Measurements from ENCODE around the gene KRTAP23-1. TPM values are rescaled to one million over a fixed set of nuclear protein-coding genes. Genes with fewer than 3 reads are reported as not detected.

Gene KRTAP23-1
- total RNA-seq, 4 donors from 2014 or later: not detected

- DNase-seq (ENCODE audit: low spot score in 2 of 2): no peak
- WGBS, 2 donors: 52 to 59% methylated on average over 3 of the region's 3 CpGs
- H3K4me3 ChIP-seq (ENCODE audit: low read depth, poor library complexity, severe bottlenecking): no peak overlapping the region
- intact Hi-C loops (cut with DNase I; ENCODE audit: low total_unique reads): loop anchor here (2.0 kb wide), 1 partner anchor 71 kb away; no protein-coding TSS in a partner anchor
- no peak for TF ChIP-seq POLR2A (IDR thresholded peaks at IDR 0.05)
- TF ChIP-seq CTCF (IDR thresholded peaks at IDR 0.05): no peak
Observed at GRCh38 chr21:30355906-30356305, 7.5 kb upstream of the KRTAP23-1 start.

GRCh38 chr21:30354308-30355005 lies 6.1 kb upstream of the KRTAP23-1 start:
- intact Hi-C loops (cut with DNase I; ENCODE audit: low total_unique reads): loop anchor here (2.0 kb wide), 1 partner anchor 70 kb away; no protein-coding TSS in a partner anchor
- no peak for DNase-seq (ENCODE audit: low spot score in 2 of 2)
- no peak for TF ChIP-seq CTCF (IDR thresholded peaks at IDR 0.05)
- TF ChIP-seq POLR2A (IDR thresholded peaks at IDR 0.05): no peak
- 66 to 74% methylated on average over 1 of the region's 1 CpG for WGBS, 2 donors
- H3K4me3 ChIP-seq (ENCODE audit: low read depth, poor library complexity, severe bottlenecking): no peak overlapping the region

- 93 to 97% methylated on average over 1 of the region's 1 CpG for WGBS, 2 donors
- TF ChIP-seq CTCF (IDR thresholded peaks at IDR 0.05) (no peak), POLR2A (IDR thresholded peaks at IDR 0.05) (no peak)
Observed at GRCh38 chr21:30351534-30351933, 3.1 kb upstream of the KRTAP23-1 start.

GRCh38 chr21:30349572-30349971 lies 1.2 kb upstream of the KRTAP23-1 start:
- no peak for DNase-seq (ENCODE audit: low spot score in 2 of 2)
- intact Hi-C loops (cut with DNase I; ENCODE audit: low total_unique reads): loop anchor here (10.0 kb wide), 1 partner anchor 735 kb away; no protein-coding TSS in a partner anchor
- WGBS, 2 donors: 20 to 28% methylated on average over 3 of the region's 3 CpGs
- no peak for TF ChIP-seq CTCF (IDR thresholded peaks at IDR 0.05)
- TF ChIP-seq POLR2A (IDR thresholded peaks at IDR 0.05): no peak
- H3K4me3 ChIP-seq (ENCODE audit: low read depth, poor library complexity, severe bottlenecking): no peak overlapping the region

More at GRCh38 chr21:30351534-30351933, 3.1 kb upstream of the KRTAP23-1 start:
- DNase-seq (ENCODE audit: low spot score in 2 of 2): no peak
- H3K4me3 ChIP-seq (ENCODE audit: low read depth, poor library complexity, severe bottlenecking): no peak overlapping the region
- intact Hi-C loops (cut with DNase I; ENCODE audit: low total_unique reads): no loop called here

GRCh38 chr21:30345014-30345413 lies 3.4 kb downstream of the KRTAP23-1 start:
- intact Hi-C loops (cut with DNase I; ENCODE audit: low total_unique reads): loop anchor here (10.0 kb wide), 1 partner anchor 740 kb away; no protein-coding TSS in a partner anchor
- no peak overlapping the region for H3K4me3 ChIP-seq (ENCODE audit: low read depth, poor library complexity, severe bottlenecking)
- 90 to 91% methylated on average over 2 of the region's 2 CpGs for WGBS, 2 donors
- no peak for DNase-seq (ENCODE audit: low spot score in 2 of 2)
- TF ChIP-seq CTCF (IDR thresholded peaks at IDR 0.05) (no peak), POLR2A (IDR thresholded peaks at IDR 0.05) (no peak)
